Measurements from ENCODE around the gene FYCO1. TPM values are rescaled to one million over a fixed set of nuclear protein-coding genes. Genes with fewer than 3 reads are reported as not detected.

The FYCO1 gene
- total and polyA plus RNA-seq, 5 experiments from 2014 or later = 1.7 to 28.4 (median 6.0) TPM

DNA sequence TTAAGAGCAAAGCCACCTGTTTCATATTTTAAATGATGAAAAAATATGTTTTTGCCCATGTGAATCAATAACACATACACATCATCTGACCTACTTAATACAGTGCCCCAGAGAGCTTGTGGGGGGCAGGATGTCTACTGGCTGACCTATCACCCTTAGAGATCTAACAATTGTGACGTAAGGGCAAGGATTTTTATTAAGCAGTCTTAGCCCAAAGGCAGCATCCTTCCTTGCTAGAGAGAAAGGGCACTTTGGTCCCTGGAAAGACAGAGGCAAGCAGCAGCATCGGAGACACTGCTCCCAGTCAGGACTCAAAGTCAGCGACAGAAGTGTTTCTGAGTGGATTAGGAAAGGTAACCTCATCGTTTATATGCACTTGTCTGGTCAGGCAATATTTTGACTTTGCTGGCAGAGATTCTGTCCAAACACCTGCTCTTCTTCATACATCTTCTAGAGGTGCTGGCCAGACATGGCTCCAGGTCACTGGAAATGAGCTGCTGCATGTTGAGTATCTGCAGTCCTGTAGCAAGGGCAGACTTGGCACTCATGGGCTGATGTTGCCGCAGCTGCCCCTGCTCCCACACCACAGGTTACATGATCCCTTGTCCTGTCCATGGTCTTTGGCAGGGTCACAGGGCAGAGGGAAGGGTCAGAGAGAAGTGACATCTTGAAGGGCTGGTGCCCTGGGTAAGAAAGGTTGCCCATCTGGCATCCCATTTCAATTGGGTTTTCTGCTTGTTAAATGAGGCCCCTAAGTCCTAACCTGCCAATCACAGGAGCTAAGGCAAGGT lies 50.6 kb downstream of the FYCO1 start:
- DNase-seq = peak in 1 of 10 donors; percentile 45
- H3K27me3 Mint-ChIP-seq = no peaks in the 10 kb centered on the region
- peaks cover 9 to 58% (median 44%) of the 10 kb centered on the region in 3 donors for H3K36me3 Mint-ChIP-seq
- ATAC-seq = no peak
- H3K27ac Mint-ChIP-seq = peak overlapping the region in 4 of 10 donors; percentile 24 to 88 (median 58)
- H3K9me3 Mint-ChIP-seq = no peaks in the 10 kb centered on the region
- H3K4me1 Mint-ChIP-seq = peaks cover 22 to 72% (median 57%) of the 10 kb centered on the region in 4 donors
- POLR2A ChIA-PET = interaction anchor here (0.6 kb wide), 1 partner anchor 597 kb away, joined by 3 read pairs; no protein-coding TSS in a partner anchor
- H3K4me3 Mint-ChIP-seq = peak overlapping the region in 3 of 10 donors; percentile 36 to 80 (median 53)

- peaks cover 9 to 48% (median 38%) of the 10 kb centered on the region in 3 donors for H3K36me3 Mint-ChIP-seq
- H3K4me1 Mint-ChIP-seq = peaks cover 17 to 66% (median 56%) of the 10 kb centered on the region in 4 donors
- POLR2A ChIA-PET = interaction anchor here (0.5 to 1.5 kb wide), 7 partner anchors 24 to 238 kb away, joined by 3 to 7 read pairs (median 3); no protein-coding TSS in a partner anchor
- peak; percentile 86 to 88 for ATAC-seq
- H3K4me3 Mint-ChIP-seq = peak within 1 kb of the TSS in 9 of 10 donors; percentile 25 to 80 (median 55)
- no peaks in the 10 kb centered on the region for H3K27me3 Mint-ChIP-seq
- H3K9me3 Mint-ChIP-seq = no peaks in the 10 kb centered on the region
- DNase-seq = peak in 8 of 10 donors; percentile 4 to 63 (median 36)
- peak within 1 kb of the TSS in 7 of 10 donors; percentile 37 to 87 (median 55) for H3K27ac Mint-ChIP-seq
Observed at GRCh38 chr3:45943207-45943846, 52.3 kb downstream of the FYCO1 start, which contains the start of gene CXCR6. CXCR6 (plus strand) TSS chr3:45943464; CDS start chr3:45946482, 3,018 bp downstream.

DNA sequence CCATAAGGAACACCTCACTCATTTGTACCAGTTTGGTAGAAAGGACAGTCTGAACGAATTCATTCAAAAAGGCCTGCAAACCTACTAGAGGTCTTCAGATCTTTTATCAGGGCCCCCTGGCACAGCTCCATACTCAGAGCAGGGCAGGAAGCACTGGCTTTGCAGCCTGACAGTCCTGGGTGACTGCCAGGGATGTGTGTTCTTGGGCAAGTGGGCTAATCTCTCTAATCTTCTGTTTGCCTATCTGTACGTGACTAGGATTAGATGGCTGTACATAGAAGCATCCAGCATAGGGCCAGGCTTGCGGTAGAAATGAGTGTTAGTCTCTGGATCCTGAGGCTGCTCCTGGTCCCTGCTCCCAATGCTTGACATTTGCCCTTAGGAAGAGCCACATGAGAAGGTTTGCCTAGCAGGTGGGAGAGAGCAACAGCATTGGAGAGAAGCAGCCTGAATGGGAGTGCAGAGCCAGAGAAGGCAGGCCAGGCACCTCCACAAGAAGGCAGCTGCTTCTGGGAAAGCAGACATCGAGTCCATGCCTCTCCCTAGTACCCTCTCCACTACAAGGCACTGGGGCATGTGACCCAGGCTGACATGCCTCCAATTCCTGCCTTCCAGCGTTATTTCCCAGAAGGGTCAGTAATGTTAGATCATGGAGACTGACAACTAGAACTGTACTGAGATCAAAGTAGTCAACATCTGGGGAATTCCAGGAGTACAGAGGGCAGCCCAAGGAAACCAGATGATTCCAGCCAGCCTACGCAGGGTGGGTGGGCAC lies 53.4 kb downstream of the FYCO1 start:
- Mint-ChIP-seq H3K4me1 (peaks cover 19 to 63% (median 53%) of the 10 kb centered on the region in 4 donors), H3K27ac (peak overlapping the region in 3 of 10 donors; percentile 5 to 84 (median 46)), H3K4me3 (peak overlapping the region in 4 of 10 donors; percentile 25 to 54 (median 32)), H3K9me3 (no peaks in the 10 kb centered on the region), H3K36me3 (peaks cover 9 to 49% (median 30%) of the 10 kb centered on the region in 3 donors), H3K27me3 (no peaks in the 10 kb centered on the region)
- POLR2A ChIA-PET = interaction anchor here (0.9 to 1.5 kb wide), 2 partner anchors 127 to 135 kb away, joined by 3 to 6 read pairs; no protein-coding TSS in a partner anchor
- ATAC-seq (no peak), DNase-seq (peak in 1 of 10 donors; percentile 59)

DNA sequence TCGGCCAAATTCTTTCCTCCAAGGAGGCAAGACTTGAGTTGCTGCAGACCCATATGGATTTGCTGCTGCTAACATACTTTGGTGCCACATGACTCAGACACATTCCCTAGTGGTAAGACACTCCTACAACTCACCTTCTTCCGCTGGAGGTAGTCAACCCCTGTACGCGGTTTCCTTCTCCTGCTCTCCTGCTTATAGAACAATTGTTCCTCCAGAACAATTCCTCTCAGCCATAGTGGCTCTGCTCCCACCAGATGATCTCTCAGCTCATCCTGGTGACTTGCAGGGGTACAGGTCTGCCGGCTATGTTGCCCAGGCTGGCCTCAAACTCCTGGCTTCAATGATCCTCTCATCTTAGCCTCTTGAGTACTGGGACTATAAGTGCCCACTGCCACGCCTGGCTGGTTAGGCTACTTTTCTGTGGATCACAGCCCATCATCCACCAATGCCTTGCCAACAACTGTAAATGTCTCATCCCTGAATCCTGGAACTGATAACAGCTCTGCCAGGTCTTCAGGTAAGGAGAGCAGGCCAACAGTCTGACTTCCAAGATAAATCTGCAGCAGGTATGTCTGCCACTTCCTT lies 54.8 kb downstream of the FYCO1 start:
- no peaks in the 10 kb centered on the region for H3K27me3 Mint-ChIP-seq
- DNase-seq (peak in 1 of 10 donors; percentile 14), ATAC-seq (no peak)
- H3K36me3 Mint-ChIP-seq = peaks cover 5 to 46% (median 22%) of the 10 kb centered on the region in 3 donors
- no peaks in the 10 kb centered on the region for H3K9me3 Mint-ChIP-seq
- H3K4me3 Mint-ChIP-seq = no peak overlapping the region
- H3K4me1 Mint-ChIP-seq = peaks cover 19 to 51% (median 47%) of the 10 kb centered on the region in 4 donors
- POLR2A ChIA-PET = interaction anchor here (0.7 to 3.0 kb wide), 2 partner anchors 10 to 136 kb away, joined by 3 to 21 read pairs; no protein-coding TSS in a partner anchor
- peak overlapping the region in 3 of 10 donors; percentile 11 to 72 (median 26) for H3K27ac Mint-ChIP-seq

DNA sequence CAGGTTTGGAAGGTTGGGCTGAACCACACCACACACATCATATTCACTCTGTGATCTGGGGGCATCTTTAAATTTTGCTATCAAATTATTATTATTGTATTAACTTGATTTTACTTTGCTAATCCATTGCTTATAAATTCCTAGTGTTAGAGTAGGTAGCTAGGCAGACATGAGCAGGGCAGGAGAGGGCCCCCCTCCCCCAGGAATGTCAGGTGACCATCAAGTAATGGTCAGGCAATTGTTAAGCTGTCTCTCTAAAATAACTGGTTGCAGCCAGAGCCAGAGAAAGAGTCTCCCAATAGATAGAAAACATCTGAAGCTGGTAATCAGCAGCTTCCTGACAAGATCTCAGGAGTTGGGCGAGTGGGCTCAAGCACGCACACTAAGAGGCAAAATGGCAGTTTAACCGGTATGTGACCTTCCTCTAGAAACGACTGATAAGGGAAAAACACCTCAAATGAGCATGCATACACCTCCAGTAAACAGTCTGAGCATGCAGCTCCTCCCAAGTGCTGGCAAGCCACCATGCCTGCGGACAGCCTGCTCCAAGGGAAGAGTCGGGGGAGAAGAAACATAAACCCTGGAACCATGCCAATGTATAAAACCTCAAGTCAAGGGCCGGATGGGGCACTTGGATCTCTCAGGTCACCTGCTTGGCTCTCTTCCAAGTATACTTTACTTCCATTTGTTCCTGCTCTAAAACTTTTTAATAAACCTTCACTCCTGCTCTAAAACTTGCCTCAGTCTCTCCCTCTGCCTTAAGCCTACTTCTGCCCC lies 55.4 kb downstream of the FYCO1 start:
- POLR2A ChIA-PET = interaction anchor here (0.6 to 3.0 kb wide), 5 partner anchors 37 to 236 kb away, joined by 3 to 21 read pairs (median 3); no protein-coding TSS in a partner anchor
- Mint-ChIP-seq H3K27ac (peak overlapping the region in 3 of 10 donors; percentile 11 to 72 (median 26)), H3K36me3 (peaks cover 10 to 48% (median 25%) of the 10 kb centered on the region in 3 donors), H3K9me3 (no peaks in the 10 kb centered on the region), H3K27me3 (no peaks in the 10 kb centered on the region), H3K4me1 (peaks cover 19 to 45% (median 43%) of the 10 kb centered on the region in 4 donors), H3K4me3 (no peak overlapping the region)
- DNase-seq (peak in 1 of 10 donors; percentile 11), ATAC-seq (no peak)

DNA sequence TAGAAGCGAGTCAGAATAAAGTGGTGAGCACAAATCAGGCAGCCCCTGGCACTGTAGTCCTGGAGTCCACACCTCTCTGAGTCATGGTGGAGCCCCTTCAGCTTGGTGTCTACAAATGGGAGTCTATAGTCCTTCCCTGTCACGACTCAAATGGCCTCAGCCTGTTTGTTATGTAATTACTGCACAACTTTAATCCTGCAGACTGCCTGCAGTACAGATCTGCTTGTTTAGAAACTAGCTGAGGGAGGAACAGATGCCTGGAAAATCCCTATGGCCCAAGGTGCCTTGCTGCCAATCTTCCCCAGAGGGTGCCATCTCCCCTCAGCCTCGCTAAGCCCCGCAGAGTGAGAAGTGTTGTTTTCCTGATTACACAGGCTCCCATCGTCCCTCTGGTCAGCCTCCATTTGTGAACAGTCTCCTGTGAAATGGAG lies 56.3 kb downstream of the FYCO1 start:
- Mint-ChIP-seq H3K4me3 (no peak overlapping the region), H3K27me3 (no peaks in the 10 kb centered on the region), H3K4me1 (peaks cover 17 to 41% (median 36%) of the 10 kb centered on the region in 4 donors), H3K9me3 (no peaks in the 10 kb centered on the region), H3K27ac (peak overlapping the region in 1 of 10 donors; percentile 55), H3K36me3 (peaks cover 14 to 53% (median 32%) of the 10 kb centered on the region in 3 donors)
- DNase-seq (no peak), ATAC-seq (no peak)
- POLR2A ChIA-PET = interaction anchor here (0.7 to 3.0 kb wide), 9 partner anchors 11 to 138 kb away, joined by 3 to 21 read pairs (median 4); no protein-coding TSS in a partner anchor

DNA sequence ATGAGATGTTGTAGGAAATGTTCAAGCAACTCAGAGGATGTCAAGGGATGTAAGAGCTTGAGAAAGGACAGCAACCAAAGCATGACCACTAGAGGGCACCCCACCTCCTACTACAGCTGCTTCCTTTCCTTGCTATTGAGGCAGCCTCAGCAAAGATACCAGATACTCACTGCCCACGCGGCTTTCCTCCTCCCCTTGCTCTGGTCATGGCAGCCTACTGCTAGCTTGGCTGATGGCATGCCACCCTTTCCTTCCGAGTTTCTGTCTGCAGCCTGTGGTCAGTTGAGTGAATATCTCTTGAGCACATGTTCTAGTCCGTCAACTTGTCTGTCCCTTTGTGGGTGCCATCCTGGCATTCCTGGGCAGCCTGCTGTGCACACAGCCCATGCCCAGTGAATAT lies 56.8 kb downstream of the FYCO1 start:
- no peak overlapping the region for H3K4me3 Mint-ChIP-seq
- H3K27ac Mint-ChIP-seq = peak overlapping the region in 3 of 10 donors; percentile 8 to 55 (median 37)
- ATAC-seq (peak; percentile 68 to 77), DNase-seq (peak; percentile 63 to 90 (median 82))
- no peaks in the 10 kb centered on the region for H3K27me3 Mint-ChIP-seq
- peaks cover 18 to 58% (median 36%) of the 10 kb centered on the region in 3 donors for H3K36me3 Mint-ChIP-seq
- H3K9me3 Mint-ChIP-seq = no peaks in the 10 kb centered on the region
- POLR2A ChIA-PET = interaction anchor here (0.7 to 3.0 kb wide), 8 partner anchors 12 to 159 kb away, joined by 3 to 21 read pairs (median 4); no protein-coding TSS in a partner anchor
- H3K4me1 Mint-ChIP-seq = peaks cover 17 to 37% (median 35%) of the 10 kb centered on the region in 4 donors

- peaks cover 23 to 66% (median 43%) of the 10 kb centered on the region in 3 donors for H3K36me3 Mint-ChIP-seq
- H3K27me3 Mint-ChIP-seq = no peaks in the 10 kb centered on the region
- no peak for ATAC-seq
- no peaks in the 10 kb centered on the region for H3K9me3 Mint-ChIP-seq
- DNase-seq = no peak
- no peak overlapping the region for H3K4me3 Mint-ChIP-seq
- POLR2A ChIA-PET = interaction anchor here (1.2 to 3.0 kb wide), 4 partner anchors 29 to 139 kb away, joined by 4 to 21 read pairs (median 6); no protein-coding TSS in a partner anchor
- peaks cover 12 to 29% (median 27%) of the 10 kb centered on the region in 4 donors for H3K4me1 Mint-ChIP-seq
- no peak overlapping the region for H3K27ac Mint-ChIP-seq
Observed at GRCh38 chr3:45938043-45938435, 57.6 kb downstream of the FYCO1 start.

DNA sequence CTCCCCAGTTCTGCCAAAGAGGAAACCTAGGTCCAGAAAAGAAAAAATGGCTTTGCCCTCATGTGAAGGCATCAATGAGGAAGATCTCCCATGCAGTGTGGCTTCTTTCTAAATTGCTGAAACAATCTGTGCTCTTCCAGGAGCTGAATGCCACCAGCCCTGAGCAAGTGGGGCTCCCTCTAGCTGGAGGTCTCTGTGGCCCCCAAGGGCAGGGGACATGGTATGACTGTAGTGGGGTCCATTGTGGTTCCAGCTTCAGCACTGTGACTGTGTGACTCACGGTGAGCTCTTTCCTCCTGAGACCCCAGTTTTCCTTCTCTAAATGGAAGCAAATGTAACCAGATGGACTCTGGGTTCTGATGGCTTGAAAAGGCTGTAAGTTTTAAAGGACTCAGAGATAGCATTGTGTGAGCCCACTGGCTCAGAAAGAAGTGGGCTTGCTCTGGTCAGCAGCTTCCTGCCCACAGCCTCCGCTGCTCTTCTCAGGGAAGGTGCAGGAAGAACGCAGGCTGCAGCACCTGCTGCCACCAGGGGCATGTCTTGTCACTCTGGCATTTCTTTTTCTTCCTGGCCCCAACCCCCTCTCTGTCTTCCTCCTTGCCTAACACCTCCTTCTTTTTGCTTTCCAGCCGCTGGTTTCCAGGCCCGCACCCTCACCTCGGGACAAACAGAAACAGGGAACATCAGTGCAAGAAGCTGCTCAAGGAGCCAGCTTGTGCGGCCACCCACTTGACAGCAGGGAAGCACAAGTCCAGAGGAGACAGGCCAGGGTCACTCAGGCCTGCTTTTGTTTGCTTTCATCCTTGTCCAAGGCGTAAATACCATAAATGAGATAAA lies 58.2 kb downstream of the FYCO1 start:
- POLR2A ChIA-PET = interaction anchor here (1.2 kb wide), 1 partner anchor 29 kb away, joined by 4 read pairs; no protein-coding TSS in a partner anchor
- peaks cover 6 to 23% (median 20%) of the 10 kb centered on the region in 4 donors for H3K4me1 Mint-ChIP-seq
- H3K27me3 Mint-ChIP-seq = no peaks in the 10 kb centered on the region
- H3K36me3 Mint-ChIP-seq = peaks cover 23 to 72% (median 45%) of the 10 kb centered on the region in 3 donors
- DNase-seq (no peak), ATAC-seq (no peak)
- H3K4me3 Mint-ChIP-seq = no peak overlapping the region
- H3K9me3 Mint-ChIP-seq = no peaks in the 10 kb centered on the region
- H3K27ac Mint-ChIP-seq = peak overlapping the region in 1 of 10 donors; percentile 54

DNA sequence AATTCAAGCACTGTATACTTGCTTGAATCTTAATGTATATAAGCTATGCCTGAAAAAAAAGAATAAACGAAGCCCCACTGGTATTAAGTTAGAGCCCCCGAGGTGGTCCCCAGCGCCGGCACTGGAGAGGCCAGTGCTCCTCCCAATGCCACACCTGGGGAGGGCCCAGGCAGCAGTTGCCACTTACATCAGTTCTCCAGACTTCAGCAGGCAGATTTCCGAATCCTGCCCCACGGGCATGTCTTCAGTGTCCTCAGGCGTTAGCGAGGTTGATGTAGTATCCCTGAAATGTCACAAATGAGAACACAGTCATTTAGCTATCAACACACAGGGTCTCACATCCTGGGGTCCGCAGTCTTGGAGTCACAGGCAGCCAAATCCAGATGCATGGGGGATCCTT lies 59.4 kb downstream of the FYCO1 start:
- no peaks in the 10 kb centered on the region for H3K9me3 Mint-ChIP-seq
- no peak overlapping the region for H3K4me3 Mint-ChIP-seq
- no peaks in the 10 kb centered on the region for H3K27me3 Mint-ChIP-seq
- POLR2A ChIA-PET = interaction anchor here (0.5 kb wide), 1 partner anchor 344 kb away, joined by 3 read pairs; no protein-coding TSS in a partner anchor
- peaks cover 23 to 81% (median 52%) of the 10 kb centered on the region in 3 donors for H3K36me3 Mint-ChIP-seq
- no peak overlapping the region for H3K27ac Mint-ChIP-seq
- peaks cover 2 to 14% (median 13%) of the 10 kb centered on the region in 4 donors for H3K4me1 Mint-ChIP-seq
- DNase-seq (no peak), ATAC-seq (no peak)
